GM18505 (cell line): ENCODE data around the gene MLPH.

Experiments
- ATAC-seq: cut with Tn5 transposase; IDR thresholded peaks from one replicate; pipeline ENCODE4 v1.9.1; 2021; ENCODE audit not compliant: unreplicated experiment
- POLR2A ChIP-seq: IDR thresholded peaks from 4 replicates; pipeline ENCODE4 v1.6.1; 2011; ENCODE audit warnings: borderline replicate concordance; ENCODE audit not compliant: insufficient read depth, insufficient read length; ENCODE audit errors: extremely low read depth

Gene MLPH

DNA sequence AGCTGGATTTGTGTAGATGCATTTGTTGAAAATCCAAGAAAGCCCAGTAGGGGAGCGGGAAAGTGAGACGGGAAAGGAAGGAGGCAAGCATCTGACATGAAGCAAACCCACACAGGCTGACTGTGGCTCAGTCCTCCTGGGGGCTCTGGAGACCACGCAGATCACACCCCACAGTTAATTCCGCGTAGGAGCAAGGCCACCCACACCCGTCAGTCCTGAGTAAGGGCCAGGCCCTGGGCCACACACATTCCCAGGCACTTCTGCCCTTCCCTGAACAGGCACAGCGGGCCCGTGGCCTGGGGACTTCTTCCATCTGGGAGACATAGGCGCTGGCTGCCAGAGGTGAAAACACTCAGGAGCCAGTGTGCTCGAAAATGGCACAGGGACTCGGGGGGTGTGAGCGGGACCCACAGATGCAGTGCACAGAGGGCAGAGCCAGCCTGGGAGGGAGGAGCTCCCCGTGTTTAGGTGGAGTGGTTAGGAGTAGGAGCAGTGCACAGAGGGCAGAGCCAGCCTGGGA is 59.9 kb downstream of the MLPH start:
- no peak for TF ChIP-seq POLR2A
- ATAC-seq, result no peak

DNA sequence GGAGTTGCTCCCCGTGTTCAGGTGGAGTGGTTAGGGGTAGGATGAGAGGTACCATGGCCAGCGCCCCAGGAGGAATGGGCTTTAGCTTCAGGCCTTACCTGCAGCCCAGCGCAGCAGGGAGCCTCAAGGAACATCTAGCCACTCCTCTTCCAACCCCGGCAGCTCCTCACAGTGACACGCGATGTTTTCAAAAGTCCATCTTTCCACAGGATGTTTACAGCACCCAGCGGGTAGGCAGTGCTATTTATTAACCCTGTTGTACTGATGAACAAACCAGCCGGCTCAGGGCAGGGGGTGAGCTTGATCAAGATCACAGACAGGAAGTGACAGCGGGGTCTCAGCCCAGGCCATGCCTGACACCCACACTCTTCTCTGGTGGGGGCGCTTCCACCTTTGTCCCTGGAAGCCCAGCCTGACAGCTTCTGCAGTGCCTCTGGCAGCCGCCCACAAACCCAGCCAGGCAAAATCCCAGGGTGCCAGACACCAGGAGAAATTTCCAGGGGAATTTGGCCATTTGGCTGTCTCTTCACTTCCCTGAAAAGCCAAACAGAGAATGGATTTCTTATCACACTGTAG is 60.9 kb downstream of the MLPH start:
- no peak for TF ChIP-seq POLR2A
- ATAC-seq, result no peak

DNA sequence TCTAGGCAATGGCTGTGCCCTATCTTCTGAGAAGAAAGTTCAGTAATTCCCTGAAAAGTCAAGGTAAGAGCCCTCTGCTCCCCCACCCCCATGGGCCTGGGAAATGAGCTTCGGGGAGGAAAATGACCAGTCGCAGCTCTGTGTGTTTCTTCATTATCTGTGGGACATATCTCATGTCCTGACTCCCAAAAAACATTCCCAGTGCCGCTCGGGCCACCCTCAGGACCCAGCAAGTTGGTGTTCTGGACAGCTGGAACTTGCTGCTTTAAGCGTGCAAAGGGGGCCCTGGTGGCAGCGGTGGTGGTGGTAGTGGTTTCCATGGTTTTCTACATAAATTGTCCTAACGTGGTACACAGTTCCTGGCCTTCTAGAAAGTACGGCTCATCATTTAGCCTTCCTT is 62.2 kb downstream of the MLPH start:
- ATAC-seq, result no peak
- TF ChIP-seq POLR2A, result no peak

DNA sequence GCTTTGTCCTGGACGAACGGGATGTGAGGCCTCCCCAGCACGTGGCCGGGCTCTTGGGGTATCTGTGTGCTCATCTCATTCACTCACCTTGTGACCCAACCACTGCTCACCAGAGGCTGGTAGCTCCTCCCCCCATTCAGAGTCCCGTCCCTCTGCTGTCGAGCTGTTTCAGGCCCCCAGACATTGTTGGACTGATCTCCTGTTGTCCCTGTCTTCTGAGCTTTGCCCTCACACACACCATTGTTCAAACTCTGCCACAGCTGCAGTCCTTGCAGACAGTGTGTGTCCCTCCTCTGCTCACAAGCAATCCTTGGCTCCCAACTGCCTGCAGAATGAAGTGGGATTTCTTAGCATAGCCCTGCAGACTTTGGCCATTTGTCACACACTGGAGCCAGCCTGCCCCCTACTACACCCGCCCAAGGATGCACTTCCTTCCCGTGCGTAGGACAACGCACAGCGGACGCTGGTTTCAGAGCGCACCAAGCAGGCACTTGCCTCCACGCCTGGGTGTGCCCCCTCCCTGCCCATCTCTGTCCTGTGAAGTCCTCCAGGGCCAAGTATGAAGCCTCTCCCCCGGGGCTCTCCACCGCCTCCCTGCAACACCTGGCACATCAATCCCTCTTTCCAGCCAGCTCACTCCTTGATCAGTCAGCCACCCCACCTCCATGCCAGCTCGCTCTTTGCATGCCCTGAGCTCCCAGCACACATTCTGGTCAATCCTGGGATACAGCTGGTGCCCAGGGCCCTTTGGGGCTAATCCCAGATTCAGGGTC is 62.8 kb downstream of the MLPH start:
- TF ChIP-seq POLR2A, result no peak
- ATAC-seq, result no peak

DNA sequence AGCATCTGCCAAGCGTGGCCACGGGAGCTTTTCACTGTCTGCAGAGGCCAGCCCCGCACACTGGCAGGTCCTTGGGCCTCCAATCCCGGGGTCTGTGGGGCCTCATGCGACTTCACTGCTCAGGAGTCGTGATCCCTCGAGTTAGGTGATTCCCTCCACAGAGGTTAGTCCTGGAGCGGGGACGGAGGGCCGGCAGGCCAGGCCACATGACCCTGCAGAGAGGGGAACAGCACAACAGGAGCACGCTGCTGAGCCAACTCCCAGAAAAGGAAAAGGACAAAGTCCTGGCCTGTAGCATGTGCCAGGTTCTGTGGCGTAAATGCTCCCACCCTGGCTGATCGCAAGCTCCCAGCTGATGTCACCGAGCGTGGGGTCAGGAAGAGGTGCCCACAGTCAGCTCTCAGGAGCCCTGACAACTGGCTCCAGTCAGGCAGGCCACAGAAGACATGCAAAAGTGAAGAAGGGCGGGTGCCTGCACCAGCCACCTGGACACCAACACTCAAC is 64.1 kb downstream of the MLPH start:
- no peak for TF ChIP-seq POLR2A
- ATAC-seq, result no peak

DNA sequence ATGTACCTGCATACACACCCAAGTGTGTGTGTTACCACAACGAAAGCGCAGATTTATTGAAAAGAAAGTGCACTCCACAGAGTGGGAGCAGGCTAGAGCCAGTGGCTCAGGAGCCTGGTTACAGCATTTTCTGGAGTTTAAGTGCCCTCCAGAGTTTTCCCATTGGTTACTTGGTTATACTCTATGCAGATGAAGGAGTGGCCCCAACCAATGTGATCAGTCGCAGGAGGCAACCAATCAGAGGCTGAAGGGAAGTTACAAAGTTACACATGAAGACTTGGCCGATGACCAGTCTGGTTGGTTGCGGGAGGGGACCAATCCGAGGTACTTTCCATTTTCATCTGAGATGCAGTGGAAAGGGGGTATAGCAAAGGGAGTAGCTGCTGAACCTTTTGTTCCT is 65.9 kb downstream of the MLPH start:
- ATAC-seq, result no peak
- TF ChIP-seq POLR2A, result no peak

DNA sequence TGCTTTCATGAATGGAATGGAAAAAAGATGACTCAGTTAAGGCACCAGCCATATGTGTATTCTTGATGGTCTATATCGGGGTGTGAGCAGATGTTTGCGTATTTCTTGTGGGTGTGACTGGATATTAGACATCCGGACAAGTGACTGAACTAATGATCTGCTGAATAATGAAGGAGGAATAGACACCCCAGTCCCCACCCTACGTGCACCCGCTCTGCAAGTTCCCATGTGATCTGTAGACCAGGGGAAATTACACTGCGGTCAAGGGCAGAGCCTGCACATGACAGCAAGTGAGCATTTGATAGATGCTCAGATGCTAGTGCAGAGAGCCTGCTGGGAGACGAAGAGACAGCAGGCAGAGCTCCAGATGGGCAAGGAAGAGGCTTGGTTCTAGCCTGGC is 66.9 kb downstream of the MLPH start:
- ATAC-seq, result no peak

DNA sequence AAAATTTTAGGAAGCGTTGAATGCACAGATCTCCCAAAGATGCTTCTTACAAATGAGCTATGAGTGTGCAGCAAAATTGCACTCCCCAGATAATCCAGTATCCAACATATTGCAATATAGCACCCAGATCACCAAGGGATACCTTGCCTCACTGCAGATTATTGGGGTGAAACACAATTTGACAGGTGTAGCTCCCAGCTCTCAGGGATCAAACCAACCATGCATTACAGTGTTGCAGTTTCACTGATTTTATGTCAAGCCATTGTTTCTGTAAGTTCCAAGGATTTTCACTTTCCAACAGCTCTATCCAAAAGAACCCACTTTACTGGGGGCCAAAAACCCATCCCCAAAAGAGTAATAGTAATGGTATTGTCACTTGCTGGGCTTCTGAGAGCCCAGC is 68.5 kb downstream of the MLPH start:
- no peak for TF ChIP-seq POLR2A
- ATAC-seq, result no peak

More for the DNA sequence above, 66.9 kb downstream of the MLPH start:
- no peak for TF ChIP-seq POLR2A

DNA sequence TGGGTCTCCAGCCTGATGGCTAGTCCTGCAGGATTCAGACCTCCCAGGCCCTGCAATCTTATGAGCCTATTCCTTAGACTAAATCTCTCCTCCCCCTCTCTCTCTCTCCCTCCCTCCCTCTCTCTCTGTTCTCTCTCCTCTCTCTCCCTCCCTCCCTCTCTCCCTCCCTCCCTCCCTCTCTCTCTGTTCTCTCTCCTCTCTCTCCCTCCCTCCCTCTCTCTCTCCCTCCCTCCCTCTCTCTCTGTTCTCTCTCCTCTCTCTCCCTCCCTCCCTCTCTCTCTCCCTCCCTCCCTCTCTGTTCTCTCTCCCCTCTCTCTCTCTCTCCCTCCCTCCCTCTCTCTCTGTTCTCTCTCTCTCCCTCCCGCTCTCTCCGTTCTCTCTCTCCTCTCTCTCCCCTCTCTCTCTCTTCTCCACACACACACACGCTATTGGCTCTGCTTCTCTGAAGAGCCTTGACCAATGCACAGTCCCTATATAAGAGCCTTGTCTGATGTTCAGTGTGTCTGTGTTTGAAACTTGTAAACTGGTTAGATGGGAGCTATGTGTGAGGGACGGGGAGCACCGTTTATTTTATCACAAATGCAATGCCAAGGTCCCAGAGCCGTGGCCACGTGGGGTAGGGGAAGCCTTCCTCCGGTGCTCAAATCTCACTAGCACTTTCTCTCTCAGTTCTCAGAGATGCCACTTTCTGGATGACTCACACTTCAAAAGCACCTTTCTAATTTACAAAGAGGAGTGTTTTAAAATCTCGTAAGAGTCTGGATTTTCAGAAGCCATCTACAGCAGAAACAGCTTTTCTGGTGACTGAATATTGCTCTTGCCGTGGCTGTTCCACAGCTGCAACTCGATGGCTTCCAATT is 70.0 kb downstream of the MLPH start:
- TF ChIP-seq POLR2A, result peak; percentile 38
- peak; percentile 80 for ATAC-seq

DNA sequence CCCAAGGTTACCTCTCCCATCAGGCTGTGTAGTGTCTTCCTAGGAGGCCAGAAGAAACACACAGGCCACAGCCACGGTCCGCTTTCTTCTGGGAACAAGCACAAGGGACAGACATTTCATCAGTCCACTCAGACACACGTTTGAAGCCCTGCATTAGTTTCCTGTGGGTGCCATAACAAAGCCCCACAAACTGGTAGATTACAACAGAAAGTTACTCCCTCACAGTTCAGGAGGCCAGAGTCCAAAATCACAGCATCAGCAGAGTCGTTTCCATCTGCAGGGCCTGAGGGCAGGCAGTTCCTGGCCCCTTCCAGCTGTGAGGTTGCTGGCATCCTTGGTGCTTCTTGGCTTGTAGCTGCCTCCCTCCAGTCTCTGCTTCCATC is 70.6 kb downstream of the MLPH start:
- ATAC-seq, result peak; percentile 32
- TF ChIP-seq POLR2A, result no peak

DNA sequence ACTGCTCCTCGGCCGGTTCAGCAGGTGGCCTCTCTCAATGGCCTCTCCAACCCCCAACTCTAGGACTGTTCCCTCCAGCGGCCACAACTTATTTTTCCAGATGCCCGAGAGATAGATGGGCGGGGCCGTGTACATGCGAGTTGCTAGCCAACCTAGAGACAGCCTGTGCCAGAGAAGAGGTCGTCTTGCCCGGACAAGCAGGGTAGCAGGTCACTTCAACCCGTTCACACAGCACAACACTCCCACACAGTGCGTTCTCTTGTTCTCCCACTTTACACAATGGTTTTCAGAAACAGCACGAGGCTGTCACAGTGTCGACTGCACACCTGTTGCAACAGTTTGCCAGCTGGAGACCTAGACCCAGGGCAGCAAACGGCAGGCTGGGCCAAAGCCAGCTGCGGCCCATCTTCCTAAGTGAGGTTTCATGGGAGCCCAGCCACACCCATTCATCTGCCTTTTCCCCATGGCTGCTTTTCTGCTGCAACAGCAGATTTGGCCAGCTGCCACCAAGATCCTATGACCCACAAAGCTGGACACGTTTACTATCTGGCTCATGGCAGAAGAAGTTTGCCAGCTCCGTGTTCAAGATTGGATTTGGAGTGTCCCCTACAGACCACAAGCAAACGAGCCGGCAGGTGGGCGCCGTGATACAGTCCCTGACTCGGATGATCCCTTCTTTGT is 72.0 kb downstream of the MLPH start:
- TF ChIP-seq POLR2A, result no peak
- no peak for ATAC-seq

DNA sequence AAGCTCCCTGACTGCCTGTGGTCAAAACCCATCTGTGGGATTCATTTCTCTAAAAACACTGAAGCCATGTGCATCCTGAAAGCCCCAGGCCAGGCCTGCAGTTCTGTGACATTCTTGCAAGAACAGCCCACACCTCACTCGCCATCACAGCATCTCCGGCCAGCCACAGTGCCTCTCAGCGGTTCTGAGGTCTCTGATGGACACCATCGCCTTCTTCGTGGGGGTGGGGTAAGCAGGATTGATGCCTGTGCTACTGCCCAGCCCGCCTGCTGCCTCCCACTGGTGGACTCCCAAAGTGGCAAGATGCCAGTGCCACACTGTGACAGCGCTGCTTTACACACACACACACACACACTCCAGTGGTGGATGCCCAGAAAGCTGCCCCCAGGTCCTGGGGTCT is 74.2 kb downstream of the MLPH start:
- no peak for ATAC-seq
- TF ChIP-seq POLR2A, result no peak

DNA sequence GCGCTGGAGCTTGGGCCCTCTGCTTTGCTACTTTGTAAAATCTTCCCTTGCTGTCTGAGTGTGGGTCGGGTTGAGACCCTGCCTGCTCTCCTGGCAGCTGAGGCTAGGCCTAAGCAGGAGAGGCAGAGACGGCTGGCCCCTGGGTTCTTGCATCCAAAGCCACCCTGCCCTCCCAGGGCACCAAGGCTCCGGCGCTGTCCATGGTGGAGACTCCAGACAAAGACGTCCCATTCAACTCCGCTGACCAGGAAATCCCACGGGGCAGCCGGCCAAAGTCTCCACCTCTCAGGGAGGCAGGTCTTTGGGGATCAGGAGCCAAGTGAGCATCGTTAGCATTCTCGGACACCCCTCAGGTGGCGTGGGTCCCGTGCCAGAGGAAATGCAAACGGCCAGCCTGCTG is 76.8 kb downstream of the MLPH start:
- no peak for ATAC-seq
- TF ChIP-seq POLR2A, result no peak

DNA sequence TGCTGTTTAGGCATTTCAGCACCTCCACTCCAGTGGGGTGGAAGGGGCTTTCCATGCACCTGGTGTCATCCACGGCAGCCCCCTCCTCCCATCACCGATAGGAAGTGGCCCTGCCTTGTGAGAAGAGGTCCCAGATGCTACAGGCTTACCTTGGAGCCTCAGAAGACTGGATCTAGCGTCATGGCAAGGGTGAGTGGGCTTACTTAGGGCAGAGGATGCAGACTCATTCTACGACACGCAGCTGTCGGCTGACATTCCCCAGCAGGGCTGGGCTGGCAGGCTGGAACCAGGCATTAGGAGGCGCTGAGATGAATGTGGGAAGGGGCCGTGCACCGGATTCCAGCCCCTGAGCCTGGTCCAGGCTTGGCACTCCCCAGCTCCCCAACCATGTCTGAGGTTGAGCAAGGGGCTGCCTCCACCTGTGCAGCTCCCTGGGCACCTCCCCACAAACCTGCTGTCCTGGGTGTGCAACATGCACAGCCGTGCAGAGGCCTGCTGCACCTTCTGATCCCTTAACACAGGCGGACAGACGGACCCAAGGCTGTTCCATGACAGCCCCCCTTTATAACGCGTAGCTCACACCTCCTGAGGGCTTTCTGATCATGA is 77.6 kb downstream of the MLPH start:
- ATAC-seq, result no peak
- no peak for TF ChIP-seq POLR2A
